Activated CD4-positive, alpha-beta T cell treated with anti-CD3 and anti-CD28 coated beads for 1 hour (primary cell): Measurements from ENCODE around the gene SMIM5.

Experiments used
- DNase-seq: peaks from one replicate; pipeline ENCODE4 v3.0.0-alpha.2; 2020

Gene SMIM5

GRCh38 chr17:75672011-75672410 lies 38.8 kb downstream of the SMIM5 start:
- no peak for DNase-seq

GRCh38 chr17:75673487-75673886 lies 40.3 kb downstream of the SMIM5 start:
- no peak for DNase-seq

- DNase-seq: no peak
These were observed 43.2 kb downstream of the SMIM5 start for GRCh38 chr17:75676461-75676860.

GRCh38 chr17:75679706-75680211 lies 46.5 kb downstream of the SMIM5 start:
- DNase-seq: no peak

GRCh38 chr17:75680431-75680830 lies 47.2 kb downstream of the SMIM5 start:
- DNase-seq: no peak

- no peak for DNase-seq
These were observed 48.1 kb downstream of the SMIM5 start for GRCh38 chr17:75681289-75681688.

GRCh38 chr17:75683583-75683982 lies 50.3 kb downstream of the SMIM5 start:
- DNase-seq: no peak

GRCh38 chr17:75684249-75684648 lies 51.0 kb downstream of the SMIM5 start:
- DNase-seq: no peak

GRCh38 chr17:75684924-75685323 lies 51.7 kb downstream of the SMIM5 start:
- no peak for DNase-seq

GRCh38 chr17:75685499-75685898 lies 52.3 kb downstream of the SMIM5 start:
- DNase-seq: no peak

- DNase-seq: no peak
These were observed 55.1 kb downstream of the SMIM5 start for GRCh38 chr17:75688209-75688825.

- peak; percentile 23 for DNase-seq
These were observed 56.2 kb downstream of the SMIM5 start for GRCh38 chr17:75689441-75689873.
